Measurements from ENCODE around the gene DHX58. TPM values are rescaled to one million over a fixed set of nuclear protein-coding genes. Genes with fewer than 3 reads are reported as not detected.

The DHX58 gene
- total and polyA plus RNA-seq, 10 of the 15 experiments (the other 5 are each of a cell fraction or from before 2014, with no cell fraction given): 3.5 to 69.8 (median 16.4) TPM

- TF ChIP-seq ZNF592 (IDR thresholded peaks at IDR 0.05) (no peak), CBX5 (IDR thresholded peaks at IDR 0.05; ENCODE audit: low read depth) (no peak)
Observed at GRCh38 chr17:42077755-42078154, 34.8 kb downstream of the DHX58 start (continued).

- H3K9ac ChIP-seq (ENCODE audit: control insufficient read depth, insufficient read depth, low read length): no peak overlapping the region
- no peak for ATAC-seq
- BruUV-seq (replicated peaks): no TSS peak
- H3K27me3 ChIP-seq (replicated peaks in 1 of 2; ENCODE audit: control insufficient read depth in 2 of 2, insufficient read depth in 2 of 2, low read length in 1 of 2): peaks cover 4 to 7% of the 10 kb centered on the region in 2 experiments
- no peak overlapping the region for H2AFZ ChIP-seq (ENCODE audit: control insufficient read depth, low read depth, low read length)
- TF ChIP-seq RB1 (IDR thresholded peaks at IDR 0.05; ENCODE audit: borderline replicate concordance): no peak
- no peak for TF ChIP-seq CBX5 (IDR thresholded peaks at IDR 0.05; ENCODE audit: low read depth)
- TF ChIP-seq SMC3 (IDR thresholded peaks at IDR 0.05; ENCODE audit: borderline replicate concordance, low read length): no peak
- no peak for TF ChIP-seq MXI1 (IDR thresholded peaks at IDR 0.05; ENCODE audit: low read depth, low read length)
- no peak for TF ChIP-seq STAT1 (conservative IDR thresholded peaks at IDR 0.05)
- TF ChIP-seq POU2F2 (IDR thresholded peaks at IDR 0.05; ENCODE audit: borderline replicate concordance, low read depth, low read length): no peak
- TF ChIP-seq ZBTB33 (IDR thresholded peaks at IDR 0.05): no peak
- TF ChIP-seq HDAC2 (IDR thresholded peaks at IDR 0.05): no peak
- TF ChIP-seq TBL1XR1 (IDR thresholded peaks at IDR 0.05; ENCODE audit: low read depth, low read length): no peak
- no peak for TF ChIP-seq TCF12 (IDR thresholded peaks at IDR 0.05; ENCODE audit: low read depth, low read length)
- no peak for TF ChIP-seq SPI1 (IDR thresholded peaks at IDR 0.05; ENCODE audit: borderline replicate concordance, insufficient read depth, low read depth, low read length)
- no peak for TF ChIP-seq IKZF1 (conservative IDR thresholded peaks at IDR 0.05)
- no peak for TF ChIP-seq RBBP5 (conservative IDR thresholded peaks at IDR 0.05)
- no peak for TF ChIP-seq FOXK2 (IDR thresholded peaks at IDR 0.05)
- no peak for TF ChIP-seq BCL11A (IDR thresholded peaks at IDR 0.05; ENCODE audit: low read depth, low read length)
- no peak for TF ChIP-seq SREBF2 (IDR thresholded peaks at IDR 0.05; ENCODE audit: low read length)
- no peak for TF ChIP-seq ZNF274 (IDR thresholded peaks at IDR 0.05; ENCODE audit: insufficient read depth, insufficient read length)
- CTCF ChIA-PET: interaction anchor here (0.9 to 1.9 kb wide), 3 partner anchors 9 to 30 kb away, joined by 3 to 10 read pairs (median 4); no protein-coding TSS in a partner anchor
- no peaks in the 10 kb centered on the region for H3K36me3 ChIP-seq (ENCODE audit: control insufficient read depth in 2 of 2, insufficient read depth in 2 of 2, low read length in 1 of 2)
- POLR2A ChIA-PET: no interaction called here
- RAD21 ChIA-PET (ENCODE audit: unreplicated experiment): interaction anchor here (1.2 kb wide), 1 partner anchor 104 kb away, joined by 3 read pairs; the partner anchor contains the start of gene KCNH4
- no peak for FAIRE-seq
- intact Hi-C loops (cut with micrococcal nuclease; ENCODE audit: unreplicated experiment) (no loop called here), in situ Hi-C loops (cut with MboI) (no loop called here)
- no peak for DNase-seq (ENCODE audit: low read depth, low spot score)
- H3K9me3 ChIP-seq (replicated peaks; ENCODE audit: control insufficient read depth, insufficient read depth, low read length): no peaks in the 10 kb centered on the region
- H3K4me1 ChIP-seq (ENCODE audit: control insufficient read depth, insufficient read depth, low read length): no peaks in the 10 kb centered on the region
- 54% methylated on average over 4 of the region's 4 CpGs for WGBS (ENCODE audit: insufficient coverage, insufficient replicate concordance, low lambda C conversion rate, missing lambda C conversion rate)
- H3K27ac ChIP-seq (ENCODE audit: control insufficient read depth, insufficient read depth): no peak overlapping the region
- SMC1A ChIA-PET (ENCODE audit: uncharacterized antibody, unreplicated experiment): no interaction called here
- no peak overlapping the region for H3K4me2 ChIP-seq (ENCODE audit: control insufficient read depth, insufficient read depth)
- no peak overlapping the region for H3K4me3 ChIP-seq
- no peaks in the 10 kb centered on the region for H4K20me1 ChIP-seq (ENCODE audit: control insufficient read depth, insufficient read depth)
- no peaks in the 10 kb centered on the region for H3K79me2 ChIP-seq (ENCODE audit: control insufficient read depth, insufficient read depth, low read length)
Observed at GRCh38 chr17:42076797-42077559, 35.5 kb downstream of the DHX58 start.
